ENCODE data around the gene CGB8. TPM values are rescaled to one million over a fixed set of nuclear protein-coding genes. Genes with fewer than 3 reads are reported as not detected.

CGB8 gene
- total RNA-seq, 2 donors from 2014 or later, result not detected

DNA sequence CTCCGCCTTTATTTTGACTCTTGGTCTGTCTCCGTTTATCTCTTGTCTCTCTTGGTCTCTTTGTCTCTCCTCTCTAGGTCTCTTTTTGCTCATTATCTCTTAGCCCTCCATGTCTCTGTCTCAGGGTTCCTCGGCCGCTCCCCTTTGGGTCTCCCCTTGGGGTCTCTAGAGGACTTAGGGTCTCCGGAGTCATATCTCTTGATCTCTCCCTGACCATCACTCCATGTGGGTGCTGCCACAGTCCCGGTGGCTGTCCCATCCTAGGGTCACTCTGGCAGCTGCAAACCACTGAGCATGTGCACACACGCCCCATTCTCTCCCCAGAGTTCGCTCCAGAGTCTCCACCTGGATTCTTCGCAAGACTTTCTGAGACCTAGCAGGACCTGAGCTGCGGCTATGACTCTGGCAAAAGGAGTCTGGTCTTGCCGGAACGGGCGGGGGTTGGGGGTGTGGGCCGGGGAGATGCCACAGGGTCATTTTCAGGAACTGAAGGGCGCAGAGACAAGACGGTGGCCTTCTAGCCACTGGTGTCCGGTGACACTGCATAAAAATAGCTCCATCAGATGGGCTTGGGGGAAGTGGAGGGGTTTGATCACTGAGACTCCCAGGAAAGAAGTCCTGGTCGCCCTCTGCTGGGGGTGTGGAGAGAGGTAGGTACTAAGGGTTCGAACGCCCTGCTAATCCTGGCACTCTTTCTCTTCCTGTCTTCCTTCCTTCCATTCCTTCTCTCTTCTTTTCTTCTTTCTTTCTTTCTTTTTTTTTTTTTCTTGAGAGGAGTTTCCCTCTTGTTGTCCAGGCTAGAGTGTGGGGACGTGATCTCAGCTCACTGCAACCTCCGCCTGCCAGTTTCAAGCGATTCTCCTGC is 24.8 kb upstream of the CGB8 start:
- peaks cover 56% of the 10 kb centered on the region for H3K27me3 ChIP-seq (ENCODE audit: control insufficient read depth, insufficient read depth, low read length, poor library complexity, severe bottlenecking)
- Mint-ChIP-seq H3K36me3 (ENCODE audit: low read depth) (peaks cover 2% of the 10 kb centered on the region), H3K27ac (no peak overlapping the region), H3K27me3 (ENCODE audit: insufficient read depth) (peaks cover 76% of the 10 kb centered on the region), H3K4me3 (no peak overlapping the region), H3K4me1 (no peaks in the 10 kb centered on the region), H3K9me3 (peaks cover 10% of the 10 kb centered on the region)
- no peaks in the 10 kb centered on the region for H3K9me3 ChIP-seq (ENCODE audit: control insufficient read depth, low read length)
- DNase-seq, result peak; percentile 80
- no peaks in the 10 kb centered on the region for H3K36me3 ChIP-seq (ENCODE audit: control insufficient read depth, insufficient read depth, low read length)
- H3K4me1 ChIP-seq (ENCODE audit: control insufficient read depth, insufficient read depth, low read length), result no peaks in the 10 kb centered on the region
- TF ChIP-seq, protein P1, sequence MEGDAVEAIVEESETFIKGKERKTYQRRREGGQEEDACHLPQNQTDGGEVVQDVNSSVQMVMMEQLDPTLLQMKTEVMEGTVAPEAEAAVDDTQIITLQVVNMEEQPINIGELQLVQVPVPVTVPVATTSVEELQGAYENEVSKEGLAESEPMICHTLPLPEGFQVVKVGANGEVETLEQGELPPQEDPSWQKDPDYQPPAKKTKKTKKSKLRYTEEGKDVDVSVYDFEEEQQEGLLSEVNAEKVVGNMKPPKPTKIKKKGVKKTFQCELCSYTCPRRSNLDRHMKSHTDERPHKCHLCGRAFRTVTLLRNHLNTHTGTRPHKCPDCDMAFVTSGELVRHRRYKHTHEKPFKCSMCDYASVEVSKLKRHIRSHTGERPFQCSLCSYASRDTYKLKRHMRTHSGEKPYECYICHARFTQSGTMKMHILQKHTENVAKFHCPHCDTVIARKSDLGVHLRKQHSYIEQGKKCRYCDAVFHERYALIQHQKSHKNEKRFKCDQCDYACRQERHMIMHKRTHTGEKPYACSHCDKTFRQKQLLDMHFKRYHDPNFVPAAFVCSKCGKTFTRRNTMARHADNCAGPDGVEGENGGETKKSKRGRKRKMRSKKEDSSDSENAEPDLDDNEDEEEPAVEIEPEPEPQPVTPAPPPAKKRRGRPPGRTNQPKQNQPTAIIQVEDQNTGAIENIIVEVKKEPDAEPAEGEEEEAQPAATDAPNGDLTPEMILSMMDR (conservative IDR thresholded peaks at IDR 0.05), result peak; percentile 70
- no peak overlapping the region for H3K9ac ChIP-seq (ENCODE audit: extremely low read depth, low read length, poor library complexity, severe bottlenecking)
- no peak overlapping the region for H3K27ac ChIP-seq (ENCODE audit: low read depth, low read length)
- no peak overlapping the region for H3K4me3 ChIP-seq (ENCODE audit: low read length)
- WGBS, 2 experiments (ENCODE audit: insufficient coverage in 1 of 2, insufficient read length in 1 of 2), result 79 to 82% methylated on average over 18 to 21 of the region's 23 CpGs

DNA sequence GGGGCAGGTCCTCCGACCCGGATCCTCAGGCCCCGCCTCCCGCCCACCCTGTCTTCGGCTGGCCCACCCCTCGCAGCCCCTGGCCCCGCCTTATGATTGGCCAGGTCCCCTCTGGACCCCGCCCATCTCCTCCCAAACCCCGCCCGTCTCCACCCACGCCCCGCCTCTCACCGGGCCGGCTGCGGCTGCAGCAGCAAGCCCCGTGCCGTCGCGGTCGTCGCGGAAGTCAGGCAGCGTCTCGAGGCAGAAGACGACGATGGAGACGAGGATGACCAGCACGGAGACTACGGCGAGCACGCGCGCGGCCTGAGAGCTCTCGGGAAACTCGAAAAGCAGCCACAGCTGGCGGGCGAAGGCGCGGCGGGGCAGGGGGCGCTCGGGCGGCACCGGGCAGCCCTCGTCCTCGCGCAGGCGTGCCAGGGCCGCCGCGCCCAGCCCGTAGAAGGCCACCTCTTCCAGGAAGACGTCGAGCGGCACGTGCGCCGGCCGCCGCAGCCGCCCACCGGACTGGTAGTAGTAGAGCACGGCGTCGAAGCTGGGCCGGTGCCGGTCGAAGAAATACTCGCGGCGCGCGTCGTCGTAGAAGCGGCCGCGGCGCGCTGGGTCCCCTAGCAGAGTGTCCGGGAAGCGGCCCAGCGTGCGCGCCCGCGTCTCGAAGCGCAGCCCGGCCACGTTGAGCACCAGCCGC is 23.1 kb upstream of the CGB8 start:
- no peak overlapping the region for H3K4me3 ChIP-seq (ENCODE audit: low read length)
- no peak overlapping the region for H3K27ac Mint-ChIP-seq
- H3K9me3 ChIP-seq (ENCODE audit: control insufficient read depth, low read length), result no peaks in the 10 kb centered on the region
- TF ChIP-seq, protein P1 (conservative IDR thresholded peaks at IDR 0.05), result no peak
- H3K27me3 ChIP-seq (ENCODE audit: control insufficient read depth, insufficient read depth, low read length, poor library complexity, severe bottlenecking), result peaks cover 69% of the 10 kb centered on the region
- 20 to 25% methylated on average over 43 to 93 of the region's 93 CpGs for WGBS, 2 experiments (ENCODE audit: insufficient coverage in 1 of 2, insufficient read length in 1 of 2)
- no peak overlapping the region for H3K9ac ChIP-seq (ENCODE audit: extremely low read depth, low read length, poor library complexity, severe bottlenecking)
- no peak overlapping the region for H3K27ac ChIP-seq (ENCODE audit: low read depth, low read length)
- no peaks in the 10 kb centered on the region for H3K4me1 Mint-ChIP-seq
- peaks cover 2% of the 10 kb centered on the region for H3K36me3 Mint-ChIP-seq (ENCODE audit: low read depth)
- no peaks in the 10 kb centered on the region for H3K36me3 ChIP-seq (ENCODE audit: control insufficient read depth, insufficient read depth, low read length)
- H3K4me1 ChIP-seq (ENCODE audit: control insufficient read depth, insufficient read depth, low read length), result no peaks in the 10 kb centered on the region
- peaks cover 10% of the 10 kb centered on the region for H3K9me3 Mint-ChIP-seq
- H3K4me3 Mint-ChIP-seq, result peak overlapping the region; percentile 21
- peaks cover 83% of the 10 kb centered on the region for H3K27me3 Mint-ChIP-seq (ENCODE audit: insufficient read depth)
- DNase-seq, result peak; percentile 95

DNA sequence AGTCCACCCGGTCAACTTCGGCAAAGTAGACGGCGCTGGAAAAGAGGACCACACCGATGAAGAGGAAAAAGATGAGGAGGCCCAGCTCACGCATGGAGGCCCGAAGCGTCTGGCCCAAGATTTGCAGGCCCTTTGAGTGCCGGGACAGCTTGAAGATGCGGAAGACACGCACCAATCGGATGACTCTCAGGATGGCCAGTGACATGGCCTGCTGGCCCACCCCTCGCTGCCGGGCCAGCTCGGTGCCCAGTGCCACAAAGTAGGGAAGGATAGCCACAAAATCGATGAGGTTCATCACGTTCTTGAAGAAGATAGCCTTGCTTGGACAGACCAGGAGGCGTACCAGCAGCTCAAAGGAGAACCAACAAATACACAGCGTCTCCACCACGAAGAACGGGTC is 21.5 kb upstream of the CGB8 start:
- WGBS, 2 experiments (ENCODE audit: insufficient coverage in 1 of 2, insufficient read length in 1 of 2), result 92 to 96% methylated on average over 19 to 21 of the region's 21 CpGs
- Histone ChIP-seq H3K9ac (ENCODE audit: extremely low read depth, low read length, poor library complexity, severe bottlenecking) (no peak overlapping the region), H3K27me3 (ENCODE audit: control insufficient read depth, insufficient read depth, low read length, poor library complexity, severe bottlenecking) (peaks cover 79% of the 10 kb centered on the region), H3K9me3 (ENCODE audit: control insufficient read depth, low read length) (no peaks in the 10 kb centered on the region), H3K4me3 (ENCODE audit: low read length) (no peak overlapping the region), H3K4me1 (ENCODE audit: control insufficient read depth, insufficient read depth, low read length) (no peaks in the 10 kb centered on the region), H3K27ac (ENCODE audit: low read depth, low read length) (no peak overlapping the region), H3K36me3 (ENCODE audit: control insufficient read depth, insufficient read depth, low read length) (no peaks in the 10 kb centered on the region)
- H3K36me3 Mint-ChIP-seq (ENCODE audit: low read depth), result peaks cover 2% of the 10 kb centered on the region
- H3K4me1 Mint-ChIP-seq, result peaks cover 3% of the 10 kb centered on the region
- no peak overlapping the region for H3K27ac Mint-ChIP-seq
- no peak for DNase-seq
- TF ChIP-seq, protein P1 (conservative IDR thresholded peaks at IDR 0.05), result no peak
- peaks cover 93% of the 10 kb centered on the region for H3K27me3 Mint-ChIP-seq (ENCODE audit: insufficient read depth)
- H3K4me3 Mint-ChIP-seq, result no peak overlapping the region
- peaks cover 10% of the 10 kb centered on the region for H3K9me3 Mint-ChIP-seq
